ENCODE measurements around the gene ARMC2. TPM values are rescaled to one million over a fixed set of nuclear protein-coding genes. Genes with fewer than 3 reads are reported as not detected.

The ARMC2 gene
- total and polyA plus RNA-seq, 2 of the 8 experiments (the other 6 are each of a cell fraction or from before 2014, with no cell fraction given) = 1.6 to 4.4 TPM

- no peak for TF ChIP-seq ATF3 (IDR thresholded peaks at IDR 0.05; ENCODE audit: insufficient read depth, low read depth, low read length)
- TF ChIP-seq POU5F1 (IDR thresholded peaks at IDR 0.05; ENCODE audit: low read depth, low read length) = no peak
- no peak for TF ChIP-seq ATF2 (IDR thresholded peaks at IDR 0.05; ENCODE audit: low read length)
- TF ChIP-seq ZNF274 (IDR thresholded peaks at IDR 0.05; ENCODE audit: borderline replicate concordance, extremely low read depth, low read length) = no peak
- TF ChIP-seq RFX5 (IDR thresholded peaks at IDR 0.05; ENCODE audit: borderline replicate concordance, low read depth, low read length) = no peak
- no peak for TF ChIP-seq JUN (IDR thresholded peaks at IDR 0.05; ENCODE audit: low read depth, low read length)
- no peak for TF ChIP-seq TEAD4 (IDR thresholded peaks at IDR 0.05; ENCODE audit: low read depth, low read length)
These were observed 159.8 kb downstream of the ARMC2 start (continued) for GRCh38 chr6:109008054-109008453.

All from H1 (cell line).